Ovary (tissue), 9 donors: Measurements from ENCODE around the gene SORCS2. TPM values are rescaled to one million over a fixed set of nuclear protein-coding genes. Genes with fewer than 3 reads are reported as not detected.

ENCODE experiments used
- DNase-seq, 5 donors: peaks; one replicate each; pipeline ENCODE4 v3.0.0-alpha.2; 2019 to 2020
- H3K27ac ChIP-seq, 2 donors: fragments of 200-600 bp; one replicate each; pipeline versions ENCODE4 v1.5.1 to v1.8.0; 2019 to 2022
- H3K27me3 ChIP-seq: fragments of 200-600 bp; one replicate; pipeline ENCODE4 v1.8.0; 2022
- H3K36me3 ChIP-seq: fragments of 200-600 bp; sonication (generic); one replicate; pipeline ENCODE4 v1.5.1; 2019
- H3K4me1 ChIP-seq: one replicate; pipeline ENCODE4 v1.8.1; 2013; ENCODE audit warnings: mild to moderate bottlenecking, moderate library complexity; ENCODE audit not compliant: insufficient read depth
- H3K4me3 ChIP-seq: fragments of 200-600 bp; sonication (generic); one replicate; pipeline ENCODE4 v1.5.1; 2017
- H3K9me3 ChIP-seq, 2 donors: fragments of 200-600 bp in 1 of 2; sonication (generic) in 1 of 2; one replicate each; pipeline versions ENCODE4 v1.5.1 to v1.8.1; 2013 to 2019; ENCODE audit warnings: mild to moderate bottlenecking in 1 of 2, moderate library complexity in 1 of 2
- EP300 ChIP-seq: sonication (generic); formaldehyde crosslinking; IDR thresholded peaks from one replicate; pipeline ENCODE4 v1.6.1; 2017; ENCODE audit warnings: antibody characterized with exemption
- POLR2A ChIP-seq: fragments of 450-650 bp; IDR thresholded peaks from one replicate; pipeline ENCODE4 v1.6.1; 2017; ENCODE audit warnings: antibody characterized with exemption, mild to moderate bottlenecking, moderate library complexity
- WGBS, 3 donors: extraction: QIAGEN DNeasy Blood & Tissue Kit in 1 of 3; methylation state at CpG; one replicate each; pipeline versions ENCODE4 v1.1.5 to v1.1.7; 2013 to 2017; 5-methylcytosine and 5-hydroxymethylcytosine counted together
- intact Hi-C, 4 donors: fragments of 100-400 bp; cut with DNase I; formaldehyde crosslinking; loops; one replicate each; pipeline versions ENCODE4 v1.11.0 to v1.15.1; 2022 to 2023
- polyA plus RNA-seq, 2 donors: library from polyadenylated mRNA; stranded (reverse); fragments of 200-250 nt in 1 of 2; fragments of 350-450 nt in 1 of 2; fragmentation: Illumina TruSeq in 1 of 2; extraction: RNeasy Lipid Tissue Mini Kit (QIAGEN cat#74804) in 1 of 2; gene quantifications; one replicate each; pipeline ENCODE4 v1.2.3, GENCODE V29; 2013 to 2014
- total RNA-seq, 7 donors: library from RNA; depleted of rRNA in 2 of 7; stranded (reverse); fragments of >200 nt in 2 of 7; fragmentation: NEBNext Ultra II Directional in 3 of 7; extraction: Animal tissue kit (Norgen Biotek cat#: 25700) in 3 of 7; gene quantifications; one replicate each; pipeline versions ENCODE4 v1.1.0 to v1.2.4, GENCODE V29; 2016 to 2023
- TF ChIP-seq, protein P1 (sequence below), 3 donors: fragments of 450-650 bp in 2 of 3; fragments of 200-600 bp in 1 of 3; IDR thresholded peaks; one replicate each; pipeline versions ENCODE4 v1.5.1 to v1.8.0; 2016 to 2022; ENCODE audit warnings: antibody characterized with exemption in 3 of 3, mild to moderate bottlenecking in 1 of 3
- donor health status: DM: no; HTN: no; CAD: no; lungs with moderate emphysema.
- donor health status: DM: no; HTN: no; CAD: no.
- donor health status: Bipolar disorder and iron deficiency.
- donor health status: DM: yes; HTN: yes; CAD: no.
- donor health status: DM: no; HTN: no; CAD: no.
- donor health status: DM: yes; HTN: yes; CAD: no.

Gene SORCS2
- total and polyA plus RNA-seq, 9 donors, result 0.60 to 23.9 (median 7.1) TPM

DNA sequence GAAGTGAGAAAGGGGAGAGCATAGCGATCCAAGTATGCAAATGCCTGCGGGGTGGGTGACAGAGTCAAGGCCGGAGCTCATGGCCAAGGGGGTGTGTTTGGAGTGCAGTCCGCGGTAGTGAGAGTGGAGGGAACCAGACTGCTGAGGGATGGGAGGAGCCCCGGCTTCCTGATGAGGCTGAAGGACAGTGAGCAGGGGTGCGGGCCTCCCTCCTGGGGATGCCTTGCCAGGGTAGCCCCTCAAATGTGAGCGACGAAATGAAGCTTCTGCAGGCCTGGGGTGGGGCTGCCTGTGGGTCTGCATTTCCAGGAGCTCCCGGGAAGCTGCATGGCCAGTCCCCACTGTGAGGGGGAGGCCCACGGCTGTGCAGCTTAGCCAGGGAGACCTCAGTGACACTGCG lies 197.4 kb downstream of the SORCS2 start:
- WGBS, 3 donors, result 14 to 32% (median 21%) methylated on average over 12 of the region's 12 CpGs
- intact Hi-C loops, result loop anchor here in 2 of 4 donors (5.0 kb wide), 1 partner anchor 197 kb away; the partner anchor contains the start of gene SORCS2 (in 2 of the 2)
- DNase-seq, result peak; percentile 41 to 71 (median 53)
- H3K36me3 ChIP-seq, result no peaks in the 10 kb centered on the region
- peaks cover 14% of the 10 kb centered on the region for H3K4me1 ChIP-seq
- H3K4me3 ChIP-seq, result no peak overlapping the region
- H3K27me3 ChIP-seq, result no peaks in the 10 kb centered on the region
- no peak overlapping the region for H3K27ac ChIP-seq
- TF ChIP-seq EP300 (no peak), POLR2A (no peak)
- TF ChIP-seq, protein P1, sequence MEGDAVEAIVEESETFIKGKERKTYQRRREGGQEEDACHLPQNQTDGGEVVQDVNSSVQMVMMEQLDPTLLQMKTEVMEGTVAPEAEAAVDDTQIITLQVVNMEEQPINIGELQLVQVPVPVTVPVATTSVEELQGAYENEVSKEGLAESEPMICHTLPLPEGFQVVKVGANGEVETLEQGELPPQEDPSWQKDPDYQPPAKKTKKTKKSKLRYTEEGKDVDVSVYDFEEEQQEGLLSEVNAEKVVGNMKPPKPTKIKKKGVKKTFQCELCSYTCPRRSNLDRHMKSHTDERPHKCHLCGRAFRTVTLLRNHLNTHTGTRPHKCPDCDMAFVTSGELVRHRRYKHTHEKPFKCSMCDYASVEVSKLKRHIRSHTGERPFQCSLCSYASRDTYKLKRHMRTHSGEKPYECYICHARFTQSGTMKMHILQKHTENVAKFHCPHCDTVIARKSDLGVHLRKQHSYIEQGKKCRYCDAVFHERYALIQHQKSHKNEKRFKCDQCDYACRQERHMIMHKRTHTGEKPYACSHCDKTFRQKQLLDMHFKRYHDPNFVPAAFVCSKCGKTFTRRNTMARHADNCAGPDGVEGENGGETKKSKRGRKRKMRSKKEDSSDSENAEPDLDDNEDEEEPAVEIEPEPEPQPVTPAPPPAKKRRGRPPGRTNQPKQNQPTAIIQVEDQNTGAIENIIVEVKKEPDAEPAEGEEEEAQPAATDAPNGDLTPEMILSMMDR (IDR thresholded peaks at IDR 0.05), result no peak
- H3K9me3 ChIP-seq, result no peaks in the 10 kb centered on the region

DNA sequence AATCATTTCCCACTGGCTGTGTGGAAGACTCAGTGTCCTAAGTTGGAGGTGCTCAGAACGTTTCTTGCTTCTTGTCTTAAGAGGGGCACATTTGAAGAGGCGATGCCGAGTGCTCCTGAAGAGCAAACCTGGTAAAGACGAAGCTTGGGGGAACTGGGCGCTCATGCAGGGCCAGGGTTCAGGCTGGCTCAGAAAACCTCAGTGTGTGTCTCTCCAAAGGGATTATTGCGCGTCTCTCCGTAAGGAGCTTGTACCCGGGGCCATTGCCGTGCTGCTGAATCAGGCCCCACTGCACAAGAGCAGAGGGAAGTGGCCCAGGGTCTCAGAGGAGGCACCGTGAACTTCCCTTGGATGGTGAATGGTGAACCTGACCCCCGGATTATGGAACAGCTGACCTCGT lies 198.0 kb downstream of the SORCS2 start:
- H3K9me3 ChIP-seq, result no peaks in the 10 kb centered on the region
- DNase-seq, result no peak
- H3K4me3 ChIP-seq, result no peak overlapping the region
- TF ChIP-seq EP300 (no peak), POLR2A (no peak)
- TF ChIP-seq, protein P1 (IDR thresholded peaks at IDR 0.05), result no peak
- intact Hi-C loops, result loop anchor here in 2 of 4 donors (5.0 kb wide), 1 partner anchor 198 kb away; the partner anchor contains the start of gene SORCS2 (in 2 of the 2)
- no peaks in the 10 kb centered on the region for H3K27me3 ChIP-seq
- H3K4me1 ChIP-seq, result peaks cover 14% of the 10 kb centered on the region
- no peak overlapping the region for H3K27ac ChIP-seq
- no peaks in the 10 kb centered on the region for H3K36me3 ChIP-seq
- 90 to 92% (median 90%) methylated on average over 13 of the region's 13 CpGs for WGBS, 3 donors

DNA sequence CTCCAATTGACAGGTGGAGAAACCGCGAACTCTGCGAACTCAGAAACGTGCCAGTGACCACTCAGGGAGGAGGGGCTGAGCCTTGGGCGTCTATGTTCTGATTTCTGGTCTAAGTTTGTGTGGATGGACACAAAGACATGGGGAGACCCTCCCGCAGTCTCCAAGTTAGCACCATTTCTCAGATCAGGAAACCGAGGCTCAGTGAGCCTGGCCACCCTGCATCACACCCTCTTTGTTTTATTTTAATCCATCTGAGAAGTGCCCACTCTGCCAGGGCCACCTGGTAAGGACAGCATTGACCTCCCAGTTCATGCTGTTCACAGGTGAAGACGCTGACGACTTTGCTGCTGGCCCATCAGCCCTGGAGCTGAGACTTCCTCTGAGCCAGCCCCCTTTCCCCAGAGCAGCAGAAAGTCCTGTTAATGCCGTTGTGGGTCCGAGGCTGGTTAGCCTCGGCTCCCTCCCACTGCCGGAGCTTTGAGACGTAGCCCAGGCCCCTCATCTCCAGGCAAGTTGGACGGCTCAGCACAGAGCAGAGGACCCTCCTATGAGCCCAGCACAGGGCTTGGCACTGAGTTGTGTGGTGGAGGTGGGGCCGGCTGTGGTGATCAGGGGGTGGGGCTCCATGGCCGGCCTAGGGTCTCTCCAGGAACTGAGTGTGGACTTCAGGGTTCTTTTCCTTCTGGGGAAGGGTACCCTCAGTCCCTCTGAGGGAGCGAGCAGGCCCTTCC lies 198.7 kb downstream of the SORCS2 start:
- TF ChIP-seq POLR2A (no peak), EP300 (no peak)
- TF ChIP-seq, protein P1 (IDR thresholded peaks at IDR 0.05), result no peak
- WGBS, 3 donors, result 76 to 85% (median 84%) methylated on average over 18 of the region's 18 CpGs

DNA sequence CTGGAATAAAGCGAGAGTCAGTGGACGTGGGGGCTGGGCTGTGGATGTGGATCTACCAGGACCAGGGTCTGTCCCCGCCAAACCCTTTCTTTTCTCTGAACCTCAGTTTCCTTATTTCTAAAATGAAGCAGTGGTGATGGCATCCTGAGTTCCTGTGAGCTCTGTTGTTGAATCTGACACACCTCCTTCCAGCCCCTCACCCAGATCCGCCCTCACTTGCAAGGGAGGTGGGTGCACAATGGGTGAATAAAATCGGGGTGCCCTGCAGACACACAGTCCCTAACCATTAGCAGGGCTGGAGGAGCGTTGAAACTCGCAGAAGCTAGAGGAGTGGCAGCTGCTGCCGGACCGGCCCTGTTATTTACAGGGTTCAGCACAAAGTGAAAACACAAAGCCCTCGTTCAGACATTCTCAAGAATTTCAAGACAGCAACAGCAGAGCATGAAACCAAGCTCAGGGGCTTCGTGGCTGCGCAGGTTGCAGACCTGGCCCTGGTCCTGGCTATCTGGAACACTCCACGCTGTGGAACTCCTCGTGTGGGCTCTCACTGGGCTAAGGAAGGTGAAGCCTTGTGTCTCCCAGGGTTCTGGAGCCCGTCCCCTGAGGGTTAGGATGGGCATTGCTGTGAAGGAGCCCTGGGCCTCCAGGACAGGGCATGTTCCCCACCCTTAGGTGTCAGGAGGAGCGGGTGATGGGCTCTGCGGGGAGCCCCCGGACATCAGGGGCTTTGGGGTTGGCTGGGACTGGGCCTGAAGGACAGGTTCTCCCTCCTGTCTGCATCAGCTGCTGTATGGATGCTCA lies 199.5 kb downstream of the SORCS2 start:
- peak overlapping the region in 1 of 2 donors; percentile 7 for H3K27ac ChIP-seq

More for the DNA sequence above, 198.7 kb downstream of the SORCS2 start:
- Histone ChIP-seq H3K27ac (no peak overlapping the region), H3K36me3 (no peaks in the 10 kb centered on the region), H3K27me3 (no peaks in the 10 kb centered on the region), H3K4me3 (no peak overlapping the region), H3K4me1 (peaks cover 14% of the 10 kb centered on the region), H3K9me3 (no peaks in the 10 kb centered on the region)
- intact Hi-C loops, result loop anchor here in 2 of 4 donors (5.0 kb wide), 1 partner anchor 199 kb away; the partner anchor contains the start of gene SORCS2 (in 2 of the 2)
- DNase-seq, result no peak

More for the DNA sequence above, 199.5 kb downstream of the SORCS2 start:
- intact Hi-C loops, result loop anchor here in 2 of 4 donors (5.0 kb wide), 1 partner anchor 200 kb away; the partner anchor contains the start of gene SORCS2 (in 2 of the 2)
- no peak for DNase-seq
- no peaks in the 10 kb centered on the region for H3K9me3 ChIP-seq
- no peaks in the 10 kb centered on the region for H3K27me3 ChIP-seq
- 53 to 73% (median 59%) methylated on average over 17 to 18 of the region's 18 CpGs for WGBS, 3 donors
- H3K4me3 ChIP-seq, result no peak overlapping the region
- peaks cover 14% of the 10 kb centered on the region for H3K4me1 ChIP-seq
- no peaks in the 10 kb centered on the region for H3K36me3 ChIP-seq
- no peak for TF ChIP-seq POLR2A
- no peak for TF ChIP-seq EP300
- TF ChIP-seq, protein P1 (IDR thresholded peaks at IDR 0.05), result no peak
